HCT116 (cell line): ENCODE results near the gene PTCH2.

Source experiments
- ATF3 ChIP-seq: IDR thresholded peaks from 2 replicates; pipeline ENCODE4 v1.6.1; 2012
- CTCF ChIP-seq, 3 experiments: fragments of 200-600 bp in 1 of 3; sonication (generic) in 1 of 3; IDR thresholded peaks in 2 of 3; conservative IDR thresholded peaks in 1 of 3; 2 replicates each; pipeline ENCODE4 v1.5.1; 2012 to 2017; ENCODE audit warnings: low read depth in 2 of 3, low read length in 2 of 3, antibody characterized with exemption in 1 of 3, borderline replicate concordance in 1 of 3, control low read depth in 1 of 3, mild to moderate bottlenecking in 1 of 3, mixed read lengths in 1 of 3, mixed run types in 1 of 3, moderate library complexity in 1 of 3; ENCODE audit not compliant: insufficient read depth in 1 of 3
- EZH2 ChIP-seq: fragments of 200-600 bp; sonication (generic); IDR thresholded peaks from 2 replicates; pipeline ENCODE4 v1.6.1; 2017; ENCODE audit warnings: antibody characterized with exemption, mixed run types
- EZH2phosphoT487 ChIP-seq: fragments of 200-600 bp; IDR thresholded peaks from 2 replicates; pipeline ENCODE4 v1.6.1; 2018; ENCODE audit warnings: antibody characterized with exemption, borderline replicate concordance
- POLR2A ChIP-seq: IDR thresholded peaks from 2 replicates; pipeline ENCODE4 v1.7.0; 2011; ENCODE audit warnings: borderline replicate concordance; ENCODE audit not compliant: insufficient read depth, insufficient read length; ENCODE audit errors: extremely low read depth
- POLR2AphosphoS5 ChIP-seq: IDR thresholded peaks from 2 replicates; pipeline ENCODE4 v1.6.1; 2011; ENCODE audit warnings: mild to moderate bottlenecking, low read depth, low read length, moderate library complexity
- REST ChIP-seq: IDR thresholded peaks from 2 replicates; pipeline ENCODE4 v1.6.1; 2012; ENCODE audit warnings: low read depth
- SRF ChIP-seq: IDR thresholded peaks from 2 replicates; pipeline ENCODE4 v1.6.1; 2012; ENCODE audit warnings: low read depth
- TCF7L2 ChIP-seq: IDR thresholded peaks from 2 replicates; pipeline ENCODE4 v1.7.0; 2011; ENCODE audit warnings: borderline replicate concordance, inconsistent platforms; ENCODE audit not compliant: insufficient read depth, insufficient read length; ENCODE audit errors: extremely low read depth
- YY1 ChIP-seq: IDR thresholded peaks from 2 replicates; pipeline ENCODE4 v1.6.1; 2011; ENCODE audit warnings: low read length, low read depth, moderate library complexity, mild to moderate bottlenecking; ENCODE audit not compliant: insufficient replicate concordance; ENCODE audit errors: extremely low read depth

GRCh38 chr1:44799770-44800584 is 43.1 kb downstream of the PTCH2 start, which contains the start of gene PLK3:
- TF ChIP-seq POLR2A: peak; percentile 97
- TF ChIP-seq EZH2phosphoT487: no peak
- no peak for TF ChIP-seq ATF3
- TF ChIP-seq CTCF (IDR thresholded peaks at IDR 0.05 in 2 of 3, conservative IDR thresholded peaks at IDR 0.05 in 1 of 3; ENCODE audit: borderline replicate concordance in 1 of 3, insufficient read depth in 1 of 3, low read depth in 2 of 3, low read length in 2 of 3): peak in 2 of 3 experiments; percentile 81 to 91; a peak in 4 of 6 replicates
- no peak for TF ChIP-seq EZH2
- no peak for TF ChIP-seq SRF
- peak; percentile 100 for TF ChIP-seq POLR2AphosphoS5
- no peak for TF ChIP-seq REST
- peak; percentile 44 for TF ChIP-seq YY1
- peak; percentile 44 for TF ChIP-seq TCF7L2
